ENCODE data around the gene KCNK6.

The KCNK6 gene

DNA sequence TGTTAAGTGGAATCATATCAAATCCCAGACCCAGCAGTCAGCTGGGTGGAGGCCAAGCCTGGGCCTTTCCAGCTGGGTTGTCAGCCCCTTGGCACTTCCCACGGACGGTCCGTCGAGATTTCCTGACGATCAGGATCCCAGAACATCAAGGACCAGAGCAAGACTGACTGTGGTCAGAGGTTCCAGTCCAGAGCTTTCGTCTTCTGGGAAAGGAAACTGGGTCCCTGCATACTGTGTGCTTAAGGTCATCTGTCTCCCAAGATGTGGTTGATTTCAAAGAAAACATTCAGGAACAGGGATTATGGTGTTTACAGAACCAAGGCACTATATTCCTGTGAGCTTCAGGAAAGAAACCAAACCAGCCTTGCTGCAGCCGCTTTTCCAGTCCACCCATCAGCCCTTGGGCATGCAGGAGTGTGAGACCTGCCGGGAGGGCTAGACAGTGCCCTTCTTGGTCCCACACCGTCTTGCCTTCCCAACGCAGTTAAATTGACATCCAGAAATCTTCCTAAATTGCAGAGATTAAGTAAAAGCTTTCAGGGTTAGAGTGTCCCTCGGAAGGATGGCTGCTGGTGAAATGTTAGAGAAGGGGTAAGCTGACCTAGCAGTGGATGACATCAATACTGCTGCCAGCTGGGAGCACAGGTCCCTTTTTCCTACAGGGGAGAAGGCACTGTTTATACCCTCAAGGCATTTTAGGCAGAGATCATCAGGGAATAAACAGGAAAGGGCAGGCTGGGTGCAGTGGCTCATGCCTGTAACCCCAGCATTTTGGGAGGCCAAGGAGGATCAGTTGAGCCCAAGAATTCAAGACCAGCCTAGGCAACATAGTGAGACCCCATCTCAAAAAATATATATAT lies 20.6 kb upstream of the KCNK6 start:
- no peak for DNase-seq

DNA sequence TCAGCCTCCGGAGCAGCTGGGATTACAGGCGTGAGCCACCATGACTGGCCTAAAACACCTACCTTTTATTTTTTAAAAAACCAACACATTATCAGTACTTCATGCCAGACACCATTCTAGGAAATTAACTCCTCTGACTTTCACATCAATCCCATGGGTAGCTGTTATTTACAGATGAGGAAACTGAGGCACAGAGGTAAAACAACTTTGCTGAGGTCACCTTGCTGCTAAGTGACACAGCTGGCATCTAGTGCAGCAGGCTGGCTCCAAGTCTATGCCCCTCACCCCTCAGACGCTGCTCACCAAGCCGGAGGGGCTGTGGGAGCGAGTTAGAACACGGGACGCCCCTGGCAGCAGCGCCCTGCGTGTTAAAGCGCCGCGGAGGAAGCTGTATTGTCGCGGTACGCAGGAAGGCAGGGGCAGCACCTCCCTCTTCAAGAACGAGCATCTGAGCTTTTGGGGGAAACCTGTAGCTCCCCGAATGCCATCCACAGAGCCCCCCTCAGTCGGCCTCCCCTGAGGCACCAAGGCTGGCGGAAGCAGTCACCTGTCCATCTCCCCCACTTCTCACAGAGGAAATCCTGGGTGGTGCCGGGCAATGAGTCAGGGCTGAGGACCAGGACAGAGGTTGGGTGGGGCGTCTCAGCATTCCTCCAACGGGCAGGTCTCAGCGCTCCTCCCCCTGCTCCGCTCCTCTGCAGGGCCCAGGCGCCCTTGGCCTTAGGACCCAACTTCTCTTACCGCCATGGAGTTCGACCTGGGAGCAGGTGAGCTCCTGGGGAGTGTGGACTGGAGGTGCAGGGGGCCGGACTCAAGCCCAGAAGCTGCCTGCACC lies 15.9 kb upstream of the KCNK6 start, which contains the start of gene C19orf33:
Gene C19orf33, plus strand, starts transcription at position 735 of the 835 bp plus-strand sequence. Its CDS starts 11 bp downstream, at position 746.
- DNase-seq, result no peak

DNA sequence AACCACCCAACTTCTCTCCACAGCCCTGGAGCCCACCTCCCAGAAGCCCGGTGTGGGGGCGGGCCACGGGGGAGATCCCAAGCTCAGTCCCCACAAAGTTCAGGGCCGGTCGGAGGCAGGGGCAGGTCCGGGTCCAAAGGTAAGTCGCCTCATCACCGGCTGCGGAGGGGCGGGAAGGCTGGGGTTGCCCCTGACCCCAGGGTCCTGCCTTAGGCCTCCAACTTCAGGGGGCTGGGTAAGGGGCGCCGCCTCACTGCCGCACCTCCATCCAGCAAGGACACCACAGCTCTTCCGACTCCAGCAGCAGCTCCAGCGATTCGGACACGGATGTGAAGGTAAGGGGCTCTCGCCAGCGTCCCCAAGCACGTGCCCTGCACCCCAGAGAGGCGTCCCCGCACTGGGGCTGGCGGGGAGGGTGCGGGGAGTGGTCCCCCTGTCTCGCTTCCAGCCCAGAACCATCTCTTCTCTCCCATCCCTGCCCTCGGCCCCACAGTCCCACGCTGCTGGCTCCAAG lies 15.2 kb upstream of the KCNK6 start:
- no peak for DNase-seq

DNA sequence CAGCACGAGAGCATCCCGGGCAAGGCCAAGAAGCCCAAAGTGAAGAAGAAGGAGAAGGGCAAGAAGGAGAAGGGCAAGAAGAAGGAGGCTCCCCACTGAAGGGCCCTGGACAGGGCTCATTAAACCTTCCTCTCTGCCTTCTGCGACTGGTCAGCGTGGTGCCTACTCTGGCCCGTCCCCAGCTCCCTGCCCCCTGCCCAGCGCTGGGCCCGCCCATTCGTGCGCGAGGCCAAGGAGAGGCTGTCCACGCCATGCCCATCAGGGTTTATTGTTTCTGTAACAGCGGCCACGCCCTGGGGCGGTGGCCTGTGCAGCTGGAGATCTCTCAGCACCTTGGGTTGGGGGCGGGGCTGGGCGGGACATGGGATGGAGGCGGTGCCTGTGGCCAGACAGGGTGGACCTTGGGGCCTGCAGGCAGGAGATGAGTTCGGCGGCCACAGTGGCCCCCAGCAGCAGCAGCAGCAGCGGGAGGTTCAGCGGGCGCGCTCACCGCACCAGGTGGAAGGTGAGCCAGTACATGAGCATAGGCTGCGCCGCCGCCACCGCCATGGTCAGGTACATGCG lies 14.7 kb upstream of the KCNK6 start:
- DNase-seq, result no peak

DNA sequence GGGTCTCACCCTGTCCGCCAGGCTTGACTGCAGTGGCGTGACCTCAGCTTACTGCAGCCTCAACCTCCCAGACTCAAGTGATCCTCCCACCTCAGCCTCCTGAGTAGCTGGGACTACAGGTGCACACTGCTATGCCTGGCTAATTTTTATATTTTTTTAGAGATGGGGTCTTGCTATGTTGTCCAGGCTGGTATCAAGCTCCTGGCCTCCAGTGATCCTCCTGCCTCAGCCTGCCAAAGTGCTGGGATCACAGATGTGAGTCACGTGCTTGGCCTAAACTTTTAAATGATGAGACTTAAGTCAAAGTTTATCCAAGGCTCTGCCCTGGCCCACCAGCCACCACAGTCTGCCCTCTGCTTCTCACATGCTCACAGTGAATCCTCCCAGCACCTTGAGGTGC lies 13.4 kb upstream of the KCNK6 start:
- DNase-seq, result no peak

DNA sequence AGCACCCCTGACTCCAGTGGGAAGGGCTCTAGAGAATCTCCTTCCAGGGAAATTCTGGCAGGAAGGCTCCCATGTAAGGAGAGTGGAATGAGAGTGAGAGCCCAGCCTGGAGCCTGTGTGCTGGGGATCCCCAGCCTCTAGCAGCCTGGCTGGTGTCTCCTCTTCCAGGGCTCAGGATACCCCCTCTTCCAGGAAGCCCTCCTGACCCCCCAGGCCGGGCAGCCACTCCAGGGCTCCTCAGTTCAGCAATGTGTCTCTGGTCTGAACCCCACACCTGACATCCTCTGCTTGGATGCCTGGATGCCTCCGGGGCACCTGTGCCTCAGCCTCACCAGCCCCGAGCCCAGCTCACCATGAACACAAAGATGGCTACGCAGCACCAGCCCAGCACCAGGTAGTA lies 12.6 kb upstream of the KCNK6 start:
- no peak for DNase-seq

DNA sequence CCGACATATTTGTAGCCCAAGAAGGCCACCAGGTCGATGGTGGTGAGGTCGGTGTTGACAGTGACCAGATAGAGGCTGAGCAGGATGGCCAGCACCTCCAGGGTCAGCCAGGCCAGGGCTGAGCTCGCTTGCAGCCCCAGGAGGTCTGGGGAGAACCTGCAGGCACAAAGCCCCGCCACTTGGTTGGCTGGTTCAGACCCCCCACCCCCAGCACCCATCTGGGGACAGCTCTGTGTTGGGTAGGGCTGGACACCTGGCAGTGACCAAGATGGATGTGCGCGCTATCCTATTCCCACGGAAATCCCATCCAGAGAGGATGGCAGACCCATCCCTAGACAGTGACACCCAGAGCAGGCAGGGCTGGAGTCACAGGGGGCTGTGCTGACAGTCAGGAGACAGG lies 12.0 kb upstream of the KCNK6 start:
- no peak for DNase-seq

DNA sequence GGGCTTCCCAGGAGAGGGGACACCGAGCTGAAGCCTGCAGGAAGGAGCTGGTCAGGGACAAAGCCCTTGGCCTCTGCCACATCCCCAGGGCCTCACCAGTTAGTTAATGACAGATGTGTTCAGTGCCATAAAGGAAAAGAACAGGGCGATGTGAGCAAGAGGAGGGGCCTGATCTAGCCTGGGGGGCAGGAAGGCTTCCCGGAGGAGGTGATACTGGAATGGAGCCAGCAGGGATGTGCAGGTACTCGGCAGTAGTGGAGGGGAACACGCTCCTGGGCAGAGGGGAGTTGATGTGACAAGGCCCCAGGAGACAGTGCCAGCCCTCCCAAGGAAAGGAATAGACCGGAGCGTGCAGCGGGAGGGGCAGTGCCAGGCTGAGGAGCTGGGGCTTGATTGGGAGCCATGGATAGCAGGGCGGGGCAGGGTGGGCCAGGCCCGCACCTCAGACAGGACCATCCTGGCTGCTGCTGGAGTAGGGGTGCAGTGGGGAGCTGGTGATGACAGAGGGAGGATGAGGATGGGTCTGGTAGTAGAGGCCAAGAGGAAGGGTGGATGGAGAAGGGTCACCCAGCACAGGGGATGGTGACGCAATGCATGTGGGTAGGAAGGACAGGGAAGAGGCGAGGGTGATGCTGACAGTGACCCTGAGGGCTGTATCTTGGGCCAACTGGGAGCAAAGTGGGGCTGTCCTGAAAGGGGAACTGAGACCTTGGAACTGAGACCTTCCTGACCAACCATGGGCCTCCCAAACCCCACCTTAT lies 11.5 kb upstream of the KCNK6 start:
- no peak for DNase-seq

DNA sequence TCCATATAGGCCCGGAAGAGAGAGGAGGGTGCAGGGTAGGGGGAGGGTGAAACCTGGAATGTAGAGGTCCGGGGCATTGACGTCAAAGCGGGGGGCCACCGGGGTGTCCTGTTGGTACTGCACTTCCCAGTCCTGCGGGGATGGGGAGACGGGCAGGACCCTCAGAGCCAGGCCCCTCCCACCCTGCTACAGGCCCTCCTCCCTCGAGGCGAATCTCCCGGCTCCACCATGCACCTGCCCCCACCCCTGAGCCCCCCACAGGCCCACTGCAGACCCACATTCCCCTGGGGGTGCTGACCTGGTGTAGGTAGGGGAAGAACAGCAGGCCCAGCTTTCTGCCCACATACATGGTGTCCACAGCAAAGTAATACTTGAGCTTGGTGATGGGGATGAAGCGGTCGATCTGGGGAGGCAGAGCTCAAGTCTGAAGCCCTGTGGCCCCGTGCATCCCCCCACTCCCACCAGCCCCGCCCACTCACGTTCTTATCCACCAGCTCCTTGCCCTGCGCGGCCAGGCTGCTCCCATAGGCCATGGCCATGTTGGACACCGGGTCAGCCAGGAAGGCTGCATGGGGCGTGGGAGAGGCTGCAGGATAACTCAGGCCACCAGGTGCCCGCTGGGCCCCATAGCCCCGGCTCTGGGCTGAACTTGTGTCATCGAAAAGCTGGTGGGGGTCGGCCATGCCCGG lies 10.6 kb upstream of the KCNK6 start:
- DNase-seq, result no peak

DNA sequence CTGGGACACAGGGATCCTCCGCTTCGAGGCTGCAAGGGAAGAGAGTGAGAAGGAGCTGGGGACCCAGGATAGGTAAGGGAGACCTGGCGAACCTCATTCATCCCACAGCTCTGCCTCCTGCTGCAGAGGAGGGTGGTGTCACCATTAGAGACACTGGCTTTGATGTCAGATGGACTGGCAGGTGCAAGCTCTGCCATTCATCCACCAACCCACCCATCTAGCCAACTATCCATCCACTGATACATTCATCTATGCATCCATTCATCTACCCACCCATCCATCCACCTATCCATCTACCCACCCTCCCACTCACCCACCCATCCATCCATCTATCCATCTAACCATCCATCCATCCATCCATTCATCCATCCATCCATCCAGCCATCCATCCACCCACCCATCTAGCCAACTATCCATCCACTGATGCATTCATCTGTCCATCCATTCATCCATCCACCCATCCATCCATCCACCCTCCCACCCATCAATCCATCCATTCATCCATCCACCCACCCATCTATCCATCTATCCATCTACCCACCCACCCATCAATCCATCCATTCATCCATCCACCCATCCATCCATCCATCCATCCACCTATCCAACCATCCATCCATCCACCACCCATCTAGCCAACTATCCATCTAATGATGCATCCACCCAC lies 9.9 kb upstream of the KCNK6 start:
- DNase-seq, result no peak

DNA sequence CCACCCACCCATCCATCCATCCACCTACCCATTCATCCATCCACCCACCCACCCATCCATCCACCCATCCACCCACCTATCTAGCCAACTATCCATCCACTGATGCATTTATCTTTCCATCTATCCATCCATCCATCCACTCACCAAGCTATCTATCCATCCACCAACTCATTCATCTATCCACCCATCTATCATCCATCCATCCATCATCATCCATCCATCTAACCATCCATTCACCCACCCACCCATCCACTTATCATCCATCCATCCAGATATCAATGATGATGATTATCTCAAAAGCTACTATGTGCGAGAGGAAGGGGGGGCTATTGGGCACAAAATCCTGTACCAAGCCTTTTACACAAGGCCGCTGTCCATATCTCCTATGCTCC lies 9.4 kb upstream of the KCNK6 start:
- no peak for DNase-seq

DNA sequence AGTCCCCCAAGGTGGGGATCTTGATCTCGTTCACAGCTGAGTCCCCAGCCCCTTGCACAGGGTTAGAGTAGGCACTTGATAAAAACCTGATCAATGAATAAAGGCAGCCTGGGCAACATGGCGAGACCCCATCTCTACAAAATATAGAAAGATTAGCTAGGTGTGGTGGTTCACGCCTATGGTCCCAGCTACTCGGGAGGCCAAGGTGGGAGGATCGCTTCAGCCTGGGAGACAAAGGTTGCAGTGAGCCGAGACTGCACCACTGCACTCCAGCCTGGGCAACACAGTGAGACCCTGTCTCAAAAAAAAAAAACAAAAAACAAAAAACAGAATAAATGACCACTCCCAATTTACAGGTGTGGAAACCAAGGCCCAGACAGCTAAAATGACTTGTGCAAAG lies 8.7 kb upstream of the KCNK6 start:
- DNase-seq, result no peak

DNA sequence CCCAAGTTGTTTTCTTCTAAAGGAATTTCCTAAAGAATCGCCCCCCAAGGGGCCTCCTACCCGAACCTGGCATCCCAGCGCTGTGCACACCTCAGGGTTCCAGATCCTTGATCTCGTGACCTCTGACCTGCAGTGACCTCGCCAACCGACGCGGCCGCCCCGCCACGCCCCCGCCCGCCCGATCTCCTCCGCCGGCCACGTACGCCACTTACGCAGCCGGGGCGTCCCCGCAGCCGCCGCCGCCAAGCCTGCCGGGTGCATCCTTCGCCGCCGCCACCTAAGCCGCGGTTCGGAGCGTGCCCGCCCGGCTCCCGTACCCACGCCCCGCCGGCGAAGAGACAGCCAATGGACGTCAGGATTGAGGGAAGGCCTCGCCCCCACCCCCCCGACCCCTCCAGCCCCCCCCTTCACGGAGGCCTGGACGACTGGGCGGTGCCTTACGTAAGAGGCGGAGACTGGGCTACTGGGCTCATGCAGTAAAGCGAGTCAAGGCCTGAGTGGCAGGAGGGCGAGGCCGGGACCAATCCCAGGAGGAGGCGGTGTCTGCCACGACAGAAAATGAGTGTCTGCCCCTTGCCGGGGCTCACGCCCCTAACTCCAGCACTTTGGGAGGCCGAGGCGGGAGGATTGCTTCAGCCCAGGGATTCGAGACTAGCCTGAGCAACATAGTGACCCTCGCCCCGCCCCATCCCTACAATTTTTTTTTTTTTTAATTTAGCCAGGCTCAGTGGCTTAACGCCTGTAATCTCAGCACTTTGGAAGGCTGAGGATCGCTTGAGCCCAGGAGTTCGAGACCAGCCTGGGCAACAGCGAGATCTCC lies 3.8 kb upstream of the KCNK6 start, which contains the start of gene YIF1B:
Gene YIF1B, minus strand, starts transcription at position 291 of the 820 bp plus-strand sequence. Its CDS starts 30 bp downstream, at position 261.
- DNase-seq, result peak; percentile 98

DNA sequence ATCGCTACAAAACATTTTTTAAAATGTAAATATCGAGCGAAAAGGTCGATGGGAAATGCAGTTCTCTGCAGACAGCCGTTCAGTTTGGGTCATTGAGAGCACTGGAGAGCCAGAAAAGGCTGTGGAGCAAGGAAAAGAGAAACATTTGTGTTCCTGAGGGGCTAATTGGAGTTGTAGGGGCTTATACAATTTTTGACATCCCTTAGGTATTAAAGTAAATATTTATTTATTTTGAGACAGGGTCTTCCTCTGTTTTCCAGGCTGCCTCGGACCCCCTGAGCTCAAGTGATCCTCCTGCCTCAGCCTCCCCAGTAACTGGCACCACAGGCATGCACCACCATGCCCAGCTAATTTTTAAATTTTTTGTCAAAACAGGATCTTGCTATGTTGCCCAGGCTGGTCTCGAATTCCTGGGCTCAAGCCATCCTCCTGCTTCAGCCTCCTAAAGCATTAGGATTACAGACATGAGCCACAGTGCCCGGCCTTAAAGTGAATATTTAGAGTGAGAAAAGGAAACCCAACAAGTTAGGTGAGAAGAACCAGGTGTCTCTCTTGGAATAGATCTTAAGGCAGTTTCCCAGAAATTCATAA lies 3.1 kb upstream of the KCNK6 start:
- no peak for DNase-seq

DNA sequence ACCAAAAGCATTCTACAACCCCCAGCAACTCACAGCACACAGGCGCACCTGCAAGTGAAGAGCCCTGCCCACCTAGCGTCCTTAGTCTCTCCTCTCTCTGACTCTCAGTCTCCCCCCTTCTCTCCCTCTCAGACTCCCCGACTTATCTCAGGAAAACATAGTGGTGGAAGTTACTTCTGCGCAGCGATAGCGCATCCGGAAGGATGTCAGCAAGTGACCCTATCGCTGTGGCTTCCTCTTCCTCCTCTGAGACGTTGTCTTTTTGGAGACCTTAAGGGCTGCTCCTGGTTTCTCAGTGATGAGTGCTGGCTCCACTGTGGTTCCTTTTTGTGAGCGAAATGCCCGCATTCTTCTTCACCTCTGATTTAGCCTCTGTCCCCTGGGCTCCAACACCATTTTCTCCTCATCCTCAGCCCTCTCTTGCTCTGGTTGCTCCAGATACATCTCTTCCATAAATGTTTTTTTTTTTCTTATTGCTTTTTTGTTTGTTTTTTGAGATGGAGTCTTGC lies 2.5 kb upstream of the KCNK6 start:
- DNase-seq, result no peak

DNA sequence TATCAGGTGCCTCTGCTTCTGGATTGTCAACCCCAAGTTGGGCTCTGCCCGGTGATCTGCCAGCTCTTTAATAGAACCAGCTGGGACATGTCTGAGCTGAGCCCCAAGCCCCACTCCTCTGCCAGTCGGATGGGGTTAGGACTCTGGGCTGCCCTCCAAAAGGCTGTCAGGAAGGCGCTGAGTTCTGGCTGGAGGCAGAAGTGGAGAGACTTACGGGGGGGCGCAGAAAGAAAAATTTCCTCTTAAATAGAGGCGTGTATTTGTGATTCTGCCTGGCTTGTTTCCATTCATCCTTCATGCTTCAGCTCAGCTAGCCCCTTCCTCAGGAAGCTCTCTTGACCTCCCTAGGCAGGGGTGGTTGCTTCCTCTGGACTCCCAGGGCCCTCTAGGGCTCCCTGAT lies 985 bp upstream of the KCNK6 start:
- no peak for DNase-seq

DNA sequence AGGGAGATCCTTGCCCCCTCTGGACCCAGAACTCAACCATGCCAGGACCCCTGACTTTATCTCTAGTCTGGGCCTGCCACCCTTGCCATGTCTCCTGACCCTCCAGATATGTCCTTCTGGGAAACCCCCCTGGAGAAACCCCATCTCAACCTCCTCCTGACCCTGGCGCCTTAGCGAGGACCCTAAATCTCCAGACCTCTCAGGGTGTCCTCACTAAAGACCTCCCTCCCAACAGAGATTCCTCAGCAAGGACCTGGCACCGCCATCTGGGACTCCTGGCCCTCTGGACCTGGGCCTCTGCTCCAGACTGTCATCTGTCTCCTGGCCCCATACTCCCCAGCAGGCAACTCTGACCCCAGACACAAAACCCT lies 1.3 kb downstream of the KCNK6 start:
- no peak for DNase-seq

DNA sequence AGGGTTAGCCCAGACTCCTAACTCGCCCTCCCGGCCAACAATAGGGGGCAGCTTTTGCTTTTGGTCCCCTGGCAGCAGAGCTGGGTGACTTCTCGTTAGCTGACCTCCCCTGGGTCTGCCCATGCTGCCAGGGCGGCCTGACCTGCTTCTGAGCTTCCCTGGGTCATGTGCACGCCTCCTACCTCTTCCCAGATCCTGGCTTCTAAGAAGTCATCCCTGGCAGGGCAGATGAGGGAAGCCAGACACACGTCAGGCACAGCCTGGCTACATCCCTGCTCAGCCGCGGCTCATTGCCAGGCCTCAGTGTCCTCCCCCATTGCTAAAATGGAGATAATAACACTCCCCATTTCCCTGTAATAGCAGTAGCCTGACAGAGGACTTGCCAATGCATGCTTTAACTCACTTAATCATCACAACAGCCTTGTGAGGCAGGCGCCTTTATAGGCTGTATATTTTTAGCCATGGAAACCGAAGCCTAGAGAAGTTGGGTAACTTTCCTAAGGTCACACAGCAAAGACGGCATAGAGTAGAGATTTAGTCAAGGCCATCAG lies 2.1 kb downstream of the KCNK6 start:
- no peak for DNase-seq

DNA sequence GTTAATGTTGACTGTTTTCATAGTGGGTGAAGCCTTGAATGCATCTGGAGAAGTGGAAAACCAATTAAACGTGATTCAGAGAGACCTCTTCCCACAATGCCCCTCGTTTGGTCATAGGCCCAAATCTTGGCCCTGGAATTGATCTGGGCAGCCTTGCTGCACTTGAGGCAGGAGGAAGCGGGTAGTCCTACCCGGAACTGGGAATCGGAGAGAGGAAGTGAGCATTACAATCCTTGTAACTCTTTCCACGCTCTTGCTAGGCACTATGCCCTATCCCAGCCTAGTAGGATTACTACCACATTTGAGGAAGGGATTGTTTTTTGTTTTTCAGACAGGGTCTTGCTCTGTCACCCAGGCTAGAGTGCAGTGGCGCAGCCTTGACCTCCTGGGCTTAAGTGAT lies 3.6 kb downstream of the KCNK6 start:
- no peak for DNase-seq
